Ascending aorta (tissue), 2 donors: Measurements from ENCODE around the gene SFSWAP. TPM values are rescaled to one million over a fixed set of nuclear protein-coding genes. Genes with fewer than 3 reads are reported as not detected.

ENCODE experiments used
- DNase-seq, 2 donors: peaks; one replicate each; pipeline ENCODE4 v3.0.0-alpha.2; 2019; ENCODE audit warnings: low spot score in 2 of 2
- H3K27ac ChIP-seq, 2 donors: fragments of 200-600 bp; sonication (generic); one replicate each; pipeline ENCODE4 v1.5.1; 2016 to 2017; ENCODE audit warnings: mild to moderate bottlenecking in 1 of 2
- H3K27me3 ChIP-seq: fragments of 200-600 bp; sonication (generic); one replicate; pipeline ENCODE4 v1.5.1; 2017
- H3K36me3 ChIP-seq, 2 donors: fragments of 200-600 bp; sonication (generic); one replicate each; pipeline ENCODE4 v1.5.1; 2016
- H3K4me1 ChIP-seq, 2 donors: fragments of 200-600 bp; sonication (generic); one replicate each; pipeline ENCODE4 v1.5.1; 2016 to 2017; ENCODE audit warnings: mild to moderate bottlenecking in 1 of 2
- H3K4me3 ChIP-seq, 2 donors: fragments of 200-600 bp; sonication (generic); one replicate each; pipeline ENCODE4 v1.5.1; 2016 to 2017; ENCODE audit warnings: mild to moderate bottlenecking in 1 of 2
- H3K9me3 ChIP-seq, 2 donors: fragments of 200-600 bp; sonication (generic); one replicate each; pipeline ENCODE4 v1.5.1; 2016
- intact Hi-C: fragments of 100-400 bp; cut with DNase I; formaldehyde crosslinking; loops from one replicate; pipeline ENCODE4 v1.15.1; 2023
- total RNA-seq: library from RNA; depleted of rRNA; stranded (reverse); fragments of >200 nt; gene quantifications from one replicate; pipeline ENCODE4 v1.1.0, GENCODE V29; 2016
- TF ChIP-seq, protein P1 (sequence below), 3 experiments: fragments of 200-600 bp in 2 of 3; fragments of 450-650 bp in 1 of 3; sonication (generic) in 2 of 3; IDR thresholded peaks; one replicate each; pipeline ENCODE4 v1.5.1; 2016 to 2019; ENCODE audit warnings: antibody characterized with exemption in 3 of 3, mild to moderate bottlenecking in 1 of 3, moderate library complexity in 1 of 3

The SFSWAP gene
- total RNA-seq, 1 donor from 2014 or later = 15.8 TPM

GRCh38 chr12:131831635-131832041 lies 120.7 kb downstream of the SFSWAP start:
- Histone ChIP-seq H3K27ac (no peak overlapping the region), H3K9me3 (no peaks in the 10 kb centered on the region), H3K4me1 (peaks cover 19 to 23% of the 10 kb centered on the region in 2 donors), H3K36me3 (no peaks in the 10 kb centered on the region), H3K4me3 (peak overlapping the region; percentile 48 to 65), H3K27me3 (peaks cover 33% of the 10 kb centered on the region)
- intact Hi-C loops = no loop called here
- DNase-seq = no peak
- TF ChIP-seq, protein P1, sequence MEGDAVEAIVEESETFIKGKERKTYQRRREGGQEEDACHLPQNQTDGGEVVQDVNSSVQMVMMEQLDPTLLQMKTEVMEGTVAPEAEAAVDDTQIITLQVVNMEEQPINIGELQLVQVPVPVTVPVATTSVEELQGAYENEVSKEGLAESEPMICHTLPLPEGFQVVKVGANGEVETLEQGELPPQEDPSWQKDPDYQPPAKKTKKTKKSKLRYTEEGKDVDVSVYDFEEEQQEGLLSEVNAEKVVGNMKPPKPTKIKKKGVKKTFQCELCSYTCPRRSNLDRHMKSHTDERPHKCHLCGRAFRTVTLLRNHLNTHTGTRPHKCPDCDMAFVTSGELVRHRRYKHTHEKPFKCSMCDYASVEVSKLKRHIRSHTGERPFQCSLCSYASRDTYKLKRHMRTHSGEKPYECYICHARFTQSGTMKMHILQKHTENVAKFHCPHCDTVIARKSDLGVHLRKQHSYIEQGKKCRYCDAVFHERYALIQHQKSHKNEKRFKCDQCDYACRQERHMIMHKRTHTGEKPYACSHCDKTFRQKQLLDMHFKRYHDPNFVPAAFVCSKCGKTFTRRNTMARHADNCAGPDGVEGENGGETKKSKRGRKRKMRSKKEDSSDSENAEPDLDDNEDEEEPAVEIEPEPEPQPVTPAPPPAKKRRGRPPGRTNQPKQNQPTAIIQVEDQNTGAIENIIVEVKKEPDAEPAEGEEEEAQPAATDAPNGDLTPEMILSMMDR (IDR thresholded peaks at IDR 0.05) = no peak

DNA sequence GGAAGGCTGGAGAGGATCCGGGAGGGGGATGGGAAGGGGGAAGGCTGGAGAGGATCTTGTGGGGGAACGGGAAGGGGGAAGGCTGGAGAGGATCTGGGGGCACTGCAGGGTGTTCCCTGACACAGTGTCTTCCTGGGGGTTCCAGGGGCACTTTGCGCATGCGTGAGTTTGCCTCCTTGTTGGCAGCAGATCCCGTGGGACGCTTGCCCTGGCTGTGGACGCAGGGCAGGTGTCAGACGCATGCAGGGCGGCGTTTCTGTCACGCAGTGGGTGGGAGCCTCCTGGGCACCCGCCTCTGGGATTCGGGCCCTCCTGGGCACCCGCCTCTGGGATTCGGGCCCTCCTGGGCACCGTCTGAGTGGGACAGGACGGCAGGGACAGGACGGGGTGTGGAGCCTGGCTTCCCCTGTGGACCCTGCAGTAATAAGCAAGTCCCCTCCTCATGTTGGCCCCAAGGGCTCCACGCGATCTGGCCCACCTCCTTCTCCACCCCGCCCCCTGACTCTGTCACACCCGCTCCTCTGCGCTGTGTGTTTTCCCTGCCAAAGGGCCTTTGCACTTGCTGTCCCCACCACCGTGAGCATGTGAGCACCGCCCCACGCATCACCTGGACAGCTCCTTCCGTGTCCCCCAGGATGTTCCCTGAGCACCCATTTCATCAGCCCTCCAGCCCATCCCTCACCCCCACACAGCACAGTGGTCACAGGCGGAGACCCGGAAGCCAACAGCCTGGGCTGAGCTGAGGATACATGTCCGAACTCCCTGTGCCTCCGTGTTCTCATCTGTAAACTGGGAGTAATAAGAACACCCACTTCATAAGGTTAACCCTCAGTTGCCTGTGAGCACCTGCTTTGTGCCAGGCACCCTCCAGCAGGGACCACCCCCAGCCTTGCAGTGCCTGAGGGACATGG lies 121.7 kb downstream of the SFSWAP start:
- Histone ChIP-seq H3K4me3 (no peak overlapping the region), H3K27ac (no peak overlapping the region), H3K27me3 (peaks cover 33% of the 10 kb centered on the region), H3K9me3 (no peaks in the 10 kb centered on the region), H3K36me3 (no peaks in the 10 kb centered on the region), H3K4me1 (peaks cover 19 to 23% of the 10 kb centered on the region in 2 donors)
- no peak for DNase-seq
- TF ChIP-seq, protein P1 (IDR thresholded peaks at IDR 0.05) = no peak
- intact Hi-C loops = no loop called here

DNA sequence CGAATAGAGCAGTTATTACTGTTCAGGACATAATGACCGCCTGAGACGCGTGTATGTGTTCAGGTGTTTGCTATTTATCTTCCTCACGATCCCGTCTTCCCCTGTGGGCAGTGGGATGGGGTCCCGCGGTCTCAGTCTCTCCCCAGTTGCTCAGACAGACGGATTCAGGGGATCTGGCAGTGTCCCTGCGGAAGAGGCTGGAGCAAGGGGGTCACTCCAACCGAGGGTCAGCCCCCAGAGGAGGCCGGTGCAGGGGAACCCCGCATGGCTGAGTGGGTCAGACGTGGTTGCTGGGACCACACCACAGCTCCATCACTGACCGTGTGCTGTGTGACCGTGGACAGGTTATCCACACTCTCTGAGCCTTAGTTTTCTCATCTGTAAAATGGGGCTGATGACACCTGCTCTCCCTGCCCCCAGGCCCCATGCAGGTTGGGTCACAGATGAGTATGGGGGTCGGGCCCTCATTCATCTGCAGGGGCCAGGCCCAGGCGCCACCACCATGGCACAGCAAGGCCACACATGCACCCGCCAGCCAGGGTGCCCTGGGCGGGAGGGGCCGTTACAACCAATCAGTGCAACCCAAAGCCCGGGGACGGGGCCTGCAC lies 122.5 kb downstream of the SFSWAP start:
- TF ChIP-seq, protein P1 (IDR thresholded peaks at IDR 0.05) = no peak
- no peaks in the 10 kb centered on the region for H3K36me3 ChIP-seq
- no peak overlapping the region for H3K27ac ChIP-seq
- no peaks in the 10 kb centered on the region for H3K9me3 ChIP-seq
- H3K4me3 ChIP-seq = no peak overlapping the region
- intact Hi-C loops = no loop called here
- H3K27me3 ChIP-seq = peaks cover 29% of the 10 kb centered on the region
- H3K4me1 ChIP-seq = peaks cover 19 to 20% of the 10 kb centered on the region in 2 donors
- no peak for DNase-seq

DNA sequence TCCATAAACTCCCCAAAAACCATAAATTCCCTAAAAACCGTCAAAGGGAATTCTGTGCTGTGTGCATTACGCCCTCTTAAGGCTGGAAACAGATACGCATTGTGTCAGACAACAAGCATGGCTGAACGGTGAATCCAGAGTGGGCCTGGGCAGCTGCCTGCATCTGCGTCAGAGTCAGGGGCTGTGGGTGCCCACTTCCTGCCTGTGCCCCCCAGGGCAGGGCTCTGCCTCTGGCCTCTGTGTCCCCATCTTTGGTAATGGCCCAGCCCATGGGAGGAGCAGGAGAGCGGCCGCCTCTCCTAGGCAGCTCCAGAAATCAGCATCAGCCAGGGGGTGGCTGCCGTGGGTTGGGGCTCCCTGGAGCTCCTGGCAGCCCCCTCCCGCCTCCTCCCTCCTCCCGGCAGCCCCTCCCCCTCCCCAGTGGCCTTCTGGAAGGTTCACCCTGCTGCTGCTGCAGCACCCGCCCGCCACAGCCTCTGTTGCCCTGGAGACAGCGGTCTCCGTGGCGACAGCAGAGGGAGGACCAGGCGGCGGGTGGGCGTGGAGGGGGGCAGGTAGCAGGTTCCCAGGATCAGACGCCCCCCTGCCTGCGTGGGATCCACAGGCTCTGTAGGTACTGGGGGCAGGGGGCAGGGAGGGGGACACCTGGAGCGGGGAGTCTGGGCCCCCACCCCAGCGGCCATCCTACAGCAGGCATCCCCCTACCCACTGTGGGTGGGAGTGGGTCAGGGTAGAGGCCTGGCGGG lies 123.2 kb downstream of the SFSWAP start:
- no peaks in the 10 kb centered on the region for H3K36me3 ChIP-seq
- H3K27me3 ChIP-seq = peaks cover 26% of the 10 kb centered on the region
- no peak overlapping the region for H3K27ac ChIP-seq
- DNase-seq = no peak
- H3K4me3 ChIP-seq = no peak overlapping the region
- no peaks in the 10 kb centered on the region for H3K9me3 ChIP-seq
- peaks cover 16 to 18% of the 10 kb centered on the region in 2 donors for H3K4me1 ChIP-seq
- intact Hi-C loops = no loop called here
- TF ChIP-seq, protein P1 (IDR thresholded peaks at IDR 0.05) = no peak

DNA sequence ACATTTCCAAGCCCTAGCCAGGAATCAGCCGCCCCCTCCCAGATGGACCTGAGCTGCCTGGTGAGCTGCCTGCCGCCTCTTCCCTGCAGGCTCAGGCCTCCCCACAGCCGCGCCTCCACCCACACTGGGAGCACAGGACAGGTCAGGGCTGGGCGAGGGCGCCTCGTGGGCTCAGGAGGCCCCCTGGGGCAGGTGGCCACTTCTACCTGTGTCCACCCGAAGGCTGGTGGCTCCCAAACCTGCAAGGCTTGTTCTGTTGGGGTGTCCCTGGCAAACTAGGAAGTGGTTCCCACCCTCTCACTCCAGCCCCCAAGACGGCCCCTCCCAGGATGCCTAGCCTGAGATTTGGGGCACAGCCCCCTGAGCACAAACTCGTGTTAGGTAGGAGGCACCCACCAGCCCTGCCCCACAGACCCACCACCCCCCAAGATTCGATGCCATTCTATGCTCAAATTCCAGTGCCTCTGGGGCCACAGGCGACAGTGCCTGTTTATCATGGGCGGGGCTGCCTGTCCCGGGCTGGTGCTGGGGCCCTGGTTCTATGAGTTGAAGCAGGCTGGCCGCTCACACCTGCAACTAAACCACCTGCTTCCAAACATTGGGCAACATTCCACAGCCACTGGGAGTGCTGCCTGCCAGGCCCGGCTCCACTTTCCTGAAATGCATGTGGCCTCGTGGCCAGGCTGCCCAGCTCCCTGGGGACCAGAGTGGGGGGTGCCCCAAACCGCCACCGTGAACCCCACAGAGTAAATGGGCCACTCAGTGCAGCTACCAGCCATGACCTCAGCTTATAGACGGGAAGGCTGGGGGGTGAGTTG lies 124.1 kb downstream of the SFSWAP start:
- intact Hi-C loops = no loop called here
- H3K36me3 ChIP-seq = no peaks in the 10 kb centered on the region
- TF ChIP-seq, protein P1 (IDR thresholded peaks at IDR 0.05) = no peak

More for the DNA sequence above, 124.1 kb downstream of the SFSWAP start:
- no peak for DNase-seq
- Histone ChIP-seq H3K4me3 (no peak overlapping the region), H3K4me1 (peaks cover 8% of the 10 kb centered on the region in 2 donors), H3K9me3 (no peaks in the 10 kb centered on the region), H3K27ac (no peak overlapping the region), H3K27me3 (peaks cover 21% of the 10 kb centered on the region)
